Measurements from ENCODE around the gene A1BG.
"Not testable (repeated sequence)": the region's sequence is repeated elsewhere in the genome, so short reads cannot be mapped to it uniquely, and the experiment has no call there.

A1BG gene

DNA sequence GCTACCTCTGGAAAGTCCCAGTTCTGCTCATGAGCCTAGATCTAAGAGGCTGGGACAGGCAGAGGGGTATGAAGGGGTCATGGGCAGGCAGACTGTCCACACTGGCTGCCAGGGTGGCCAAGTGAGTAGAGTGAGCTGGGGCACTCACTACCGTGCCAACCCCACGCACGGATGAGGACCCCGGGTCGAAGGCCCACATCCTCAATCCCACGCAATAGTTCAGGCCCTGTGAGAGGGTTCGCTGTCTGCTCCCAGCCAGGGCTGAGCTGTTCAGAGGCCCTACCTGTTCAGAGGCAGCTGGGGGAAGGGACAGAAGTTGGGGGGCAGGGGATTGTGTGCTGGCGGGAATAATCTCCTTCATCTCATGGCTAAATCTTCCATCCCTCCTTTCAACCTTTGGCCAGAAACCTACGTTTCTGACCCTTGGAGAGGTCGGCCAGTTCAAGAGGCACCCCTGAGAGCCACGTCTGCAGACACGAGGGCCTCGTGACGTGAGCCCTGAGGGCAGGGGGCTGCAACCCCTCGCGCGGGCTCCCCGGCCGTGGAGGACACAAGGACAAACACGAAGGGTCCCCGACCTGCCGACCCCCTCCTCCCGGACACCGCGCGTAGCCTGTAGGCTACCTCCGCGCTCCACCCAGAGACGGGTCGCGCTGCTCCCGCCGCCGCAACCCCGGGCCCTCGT, 32.7 kb upstream of the A1BG start:
- DNase-seq (ENCODE audit: low read depth) = no peak

DNA sequence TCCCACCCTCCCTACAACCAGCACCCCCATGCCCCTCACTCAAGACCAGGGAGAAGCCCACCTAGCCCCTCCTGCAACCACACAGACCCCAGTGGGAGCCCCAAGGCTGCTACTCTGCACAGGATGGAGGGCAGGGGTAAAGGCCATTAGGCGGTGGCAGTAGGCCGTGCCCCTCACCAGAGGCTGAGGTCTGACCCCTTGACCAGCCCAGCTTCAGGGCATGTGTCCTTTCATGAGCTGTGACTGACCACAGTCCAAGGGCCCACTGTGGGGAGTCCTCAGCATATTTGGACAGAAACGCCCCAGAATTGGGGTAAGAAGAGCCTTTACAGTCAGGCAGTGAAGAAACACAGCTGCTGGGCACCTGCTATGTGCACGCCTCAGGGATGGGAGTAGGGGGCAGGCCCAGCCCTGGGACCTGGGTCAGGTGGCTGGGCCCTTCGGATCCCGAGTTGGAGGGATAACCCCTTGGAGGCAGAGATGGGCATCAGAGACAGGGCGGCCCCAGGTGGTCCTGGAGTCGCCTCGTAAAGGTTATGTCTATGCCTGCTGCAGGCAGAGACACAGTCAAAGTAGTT, 32.1 kb upstream of the A1BG start:
- DNase-seq (ENCODE audit: low read depth) = no peak

DNA sequence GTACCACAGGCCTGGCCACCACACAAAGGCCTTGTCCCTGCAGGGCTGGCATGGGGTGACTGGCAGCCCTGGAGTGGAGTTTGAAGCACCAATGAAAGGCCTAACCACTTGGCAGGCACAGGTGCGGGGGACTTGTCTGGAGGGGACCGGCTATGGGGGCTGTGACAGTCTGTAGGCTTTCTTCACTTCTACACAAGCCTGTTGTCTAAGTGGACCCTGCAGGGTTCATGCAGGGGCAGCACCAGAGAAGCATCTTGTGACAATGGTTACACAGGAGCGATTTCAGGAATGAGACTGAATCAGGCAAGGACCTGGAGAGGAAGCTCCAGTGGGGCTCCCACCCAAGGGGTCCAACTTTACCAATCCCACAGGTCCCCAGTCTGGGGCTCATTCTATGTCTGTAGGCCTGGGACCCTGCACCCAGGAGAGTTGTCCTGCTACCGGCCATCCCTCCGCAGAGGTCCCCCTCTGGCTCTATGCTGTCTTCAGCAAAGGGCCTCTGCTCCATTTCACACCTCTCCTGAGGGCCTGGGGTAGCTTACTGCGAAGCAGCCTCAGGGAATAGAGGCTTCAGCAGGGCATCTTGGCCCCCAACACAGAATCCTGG, 29.8 kb upstream of the A1BG start:
- no peak for DNase-seq (ENCODE audit: low read depth)

DNA sequence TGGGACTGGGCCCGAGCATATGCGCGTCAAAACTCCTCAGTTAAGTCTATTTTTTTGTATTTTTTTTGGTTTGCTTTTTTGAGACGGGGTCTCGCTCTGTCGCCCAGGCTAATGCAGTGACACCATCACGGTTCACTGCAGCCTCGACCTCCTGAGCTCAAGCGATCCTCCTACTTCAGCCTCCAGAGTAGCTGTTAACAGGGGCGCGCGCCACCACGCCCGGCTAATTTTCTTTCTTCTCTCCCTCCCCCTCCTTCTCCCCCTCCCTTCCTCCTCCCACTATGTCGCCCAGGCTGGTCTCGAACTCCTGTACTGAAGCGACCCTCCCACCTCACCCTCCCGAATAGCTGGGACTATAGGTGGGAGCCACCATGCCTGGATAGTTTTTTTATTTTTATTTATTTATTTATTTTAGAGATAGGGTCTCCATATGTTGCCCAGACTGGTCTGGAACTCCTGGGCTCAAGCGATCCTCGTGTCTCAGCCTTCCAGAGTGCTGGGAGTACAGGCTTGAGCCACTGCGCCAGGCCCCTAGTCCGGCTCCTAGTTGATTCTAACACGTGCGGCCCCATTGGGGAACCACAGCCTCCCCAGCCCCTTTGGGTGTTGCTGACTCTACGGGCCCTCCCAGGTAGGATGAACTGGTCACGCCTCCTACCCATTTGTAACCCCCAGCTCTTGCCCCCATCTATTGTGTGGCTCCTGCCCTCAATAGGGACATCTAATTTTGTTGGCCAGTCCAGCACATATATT, 28.3 kb upstream of the A1BG start:
- no peak for DNase-seq (ENCODE audit: low read depth)

DNA sequence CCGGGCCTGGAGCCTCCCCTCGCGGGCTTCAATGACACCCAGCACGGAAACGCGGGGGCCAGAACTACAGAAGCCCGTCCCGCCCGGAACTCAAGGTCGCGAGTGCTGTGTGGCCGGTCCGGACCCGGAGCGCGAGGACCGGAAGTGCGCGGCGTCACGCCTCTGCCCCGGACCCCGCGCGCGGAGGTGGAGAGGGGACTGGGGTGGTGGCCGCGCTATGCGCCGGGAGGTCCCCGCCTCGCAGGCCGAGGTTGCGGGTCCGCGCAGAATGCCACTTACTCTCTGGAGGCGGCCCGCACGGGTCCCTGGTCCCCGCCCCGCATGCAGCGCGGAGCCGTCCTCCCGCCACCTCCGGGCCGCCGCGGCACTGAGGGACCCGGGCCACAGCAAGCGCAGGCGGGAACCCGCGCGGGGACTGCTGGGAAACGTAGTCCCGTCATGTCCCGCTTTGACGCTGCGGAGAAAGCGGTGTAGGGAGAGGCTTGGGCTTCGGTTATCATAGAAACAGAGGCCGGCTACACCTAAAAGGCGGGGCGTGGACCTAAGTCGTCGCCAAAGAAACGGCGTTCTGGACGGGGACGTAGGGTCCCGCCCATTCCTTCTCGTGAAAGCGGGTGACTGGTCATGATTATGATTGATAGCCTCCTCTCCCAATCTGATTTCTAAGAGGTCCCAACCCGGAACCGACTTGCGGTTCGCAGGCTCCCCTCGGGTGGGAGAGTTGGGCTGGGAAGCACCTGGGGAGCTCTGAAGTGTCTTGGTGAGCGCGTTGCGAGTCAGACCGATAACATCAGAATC, 27.6 kb upstream of the A1BG start, which contains the start of gene ZNF837:
Gene ZNF837, minus strand, starts transcription at position 369 of the 798 bp plus-strand sequence. CDS start 11,698 bp downstream, outside the sequence.
- peak; percentile 100 for DNase-seq (ENCODE audit: low read depth)

DNA sequence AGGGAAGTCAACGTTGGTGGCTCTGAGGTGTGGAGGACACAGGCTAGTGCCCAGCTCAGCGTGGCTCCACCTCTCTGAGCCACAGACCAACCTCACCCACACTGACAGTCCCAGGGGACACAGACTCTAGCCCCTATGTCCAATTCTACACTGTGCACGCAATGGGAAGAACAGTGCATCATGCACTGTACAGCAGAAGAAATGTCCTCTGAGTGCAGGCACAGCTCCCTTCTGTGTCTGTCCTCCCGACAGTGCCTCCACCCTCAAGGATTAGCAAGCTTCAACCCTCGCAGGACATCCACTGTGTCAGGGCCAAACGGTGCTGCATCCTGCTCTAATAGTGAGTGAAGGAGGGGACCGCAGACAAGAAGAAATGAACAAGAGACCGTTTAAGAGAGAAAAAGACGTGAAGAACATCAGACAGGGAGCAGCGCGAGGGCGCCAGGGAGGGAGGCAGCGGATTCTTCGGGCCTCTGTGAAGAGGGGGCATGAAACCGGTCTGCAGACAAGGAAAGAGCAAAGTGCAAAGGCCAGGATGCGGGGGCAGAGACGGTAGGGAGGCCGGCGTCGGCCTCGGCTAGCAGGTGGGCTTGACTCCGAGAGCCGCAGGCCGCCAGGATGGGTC, 26.9 kb upstream of the A1BG start:
- no peak for DNase-seq (ENCODE audit: low read depth)

DNA sequence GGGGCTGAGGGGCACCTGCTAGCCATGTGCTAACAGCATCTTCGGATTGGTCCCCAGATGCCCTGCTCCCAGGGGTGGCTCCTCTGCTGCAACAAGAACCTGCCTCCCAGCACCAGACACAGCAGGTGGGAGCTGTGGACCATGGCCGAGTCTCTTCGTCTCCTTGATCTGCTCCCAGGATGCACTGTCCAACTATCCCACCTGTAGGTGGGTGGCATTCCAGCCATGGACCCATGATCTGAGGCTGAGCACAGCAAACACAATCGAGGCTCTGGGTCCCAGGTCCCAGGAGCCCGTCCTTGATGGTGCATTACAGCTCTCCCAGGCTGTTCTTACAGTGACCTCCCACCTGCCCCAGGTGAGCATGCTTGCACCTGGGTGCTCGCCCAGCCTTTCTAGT, 26.0 kb upstream of the A1BG start:
- DNase-seq (ENCODE audit: low read depth) = no peak

DNA sequence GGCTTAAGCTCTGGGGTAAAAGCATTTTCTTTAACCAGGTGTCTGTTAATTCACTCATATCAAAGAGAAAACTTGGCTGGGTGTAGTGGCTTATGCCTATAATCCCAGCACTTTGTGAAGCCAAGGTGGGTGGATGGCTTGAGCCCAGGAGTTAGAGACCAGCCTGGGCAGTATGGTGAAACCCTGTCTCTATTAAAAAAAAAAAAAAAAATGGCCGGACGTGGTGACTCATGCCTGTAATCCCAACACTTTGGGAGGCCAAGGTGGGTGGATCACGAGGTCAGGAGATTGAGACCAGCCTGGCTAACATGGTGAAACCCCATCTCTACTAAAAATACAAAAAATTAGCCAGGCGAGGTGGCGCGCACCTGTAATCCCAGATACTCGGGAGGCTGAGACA, 23.4 kb upstream of the A1BG start:
- not testable (repeated sequence) for DNase-seq (ENCODE audit: low read depth)

DNA sequence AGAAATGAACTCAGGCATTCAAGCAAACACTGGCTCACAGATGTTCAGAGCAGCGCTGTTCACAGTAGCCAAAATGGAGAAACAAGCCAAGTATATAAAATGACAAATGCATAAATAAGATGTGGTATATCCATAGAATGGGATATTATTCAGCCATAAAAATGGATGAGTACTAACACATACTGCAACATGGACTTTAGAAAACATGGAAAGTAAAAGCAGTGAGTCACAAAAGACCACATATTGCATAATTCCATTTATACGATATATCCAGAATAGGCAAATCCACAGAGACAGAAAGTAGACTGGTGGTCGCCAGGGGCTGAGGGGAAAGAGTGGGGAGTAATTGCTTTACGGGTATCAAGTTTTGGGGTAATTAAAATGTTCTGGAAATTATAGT, 20.9 kb upstream of the A1BG start:
- DNase-seq (ENCODE audit: low read depth) = peak; percentile 47

DNA sequence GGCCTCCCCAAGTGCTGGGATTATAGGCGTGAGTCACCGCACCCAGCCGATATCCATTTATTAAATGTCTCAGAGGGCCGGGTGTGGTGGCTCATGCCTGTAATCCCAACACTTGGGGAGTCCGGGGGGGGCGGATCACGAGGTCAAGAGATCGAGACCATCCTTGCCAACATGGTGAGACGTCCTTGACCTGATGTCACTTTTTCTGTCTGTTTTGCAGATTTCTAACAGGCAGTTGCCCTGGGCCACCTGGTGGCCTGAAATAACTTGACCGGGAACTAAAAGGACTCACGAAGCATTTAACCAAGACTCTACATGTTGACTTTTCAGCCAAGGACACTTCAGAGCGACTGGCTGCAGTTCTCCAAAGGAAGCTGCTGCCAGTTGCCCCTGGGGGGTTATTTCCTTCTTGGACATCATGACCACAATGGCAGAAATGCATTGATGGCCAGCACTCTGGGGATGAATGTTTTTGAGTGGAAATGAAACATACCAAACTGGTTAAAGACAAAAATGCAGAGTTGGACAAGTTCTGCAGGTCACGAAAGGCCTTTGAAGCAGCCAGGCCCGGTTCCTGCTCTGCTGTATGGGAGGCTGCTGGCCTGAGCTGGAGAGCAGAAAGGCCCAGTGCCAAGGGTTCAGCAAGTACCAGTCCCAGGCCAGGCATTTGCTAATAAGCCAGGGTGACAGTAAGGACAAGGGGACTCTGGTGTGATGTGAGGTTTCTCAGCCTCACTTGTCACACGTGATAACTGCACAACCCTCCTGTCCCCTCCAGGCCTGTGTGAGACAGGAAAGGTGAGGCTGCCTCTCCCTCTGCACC, 19.2 kb upstream of the A1BG start:
- no peak for DNase-seq (ENCODE audit: low read depth)

DNA sequence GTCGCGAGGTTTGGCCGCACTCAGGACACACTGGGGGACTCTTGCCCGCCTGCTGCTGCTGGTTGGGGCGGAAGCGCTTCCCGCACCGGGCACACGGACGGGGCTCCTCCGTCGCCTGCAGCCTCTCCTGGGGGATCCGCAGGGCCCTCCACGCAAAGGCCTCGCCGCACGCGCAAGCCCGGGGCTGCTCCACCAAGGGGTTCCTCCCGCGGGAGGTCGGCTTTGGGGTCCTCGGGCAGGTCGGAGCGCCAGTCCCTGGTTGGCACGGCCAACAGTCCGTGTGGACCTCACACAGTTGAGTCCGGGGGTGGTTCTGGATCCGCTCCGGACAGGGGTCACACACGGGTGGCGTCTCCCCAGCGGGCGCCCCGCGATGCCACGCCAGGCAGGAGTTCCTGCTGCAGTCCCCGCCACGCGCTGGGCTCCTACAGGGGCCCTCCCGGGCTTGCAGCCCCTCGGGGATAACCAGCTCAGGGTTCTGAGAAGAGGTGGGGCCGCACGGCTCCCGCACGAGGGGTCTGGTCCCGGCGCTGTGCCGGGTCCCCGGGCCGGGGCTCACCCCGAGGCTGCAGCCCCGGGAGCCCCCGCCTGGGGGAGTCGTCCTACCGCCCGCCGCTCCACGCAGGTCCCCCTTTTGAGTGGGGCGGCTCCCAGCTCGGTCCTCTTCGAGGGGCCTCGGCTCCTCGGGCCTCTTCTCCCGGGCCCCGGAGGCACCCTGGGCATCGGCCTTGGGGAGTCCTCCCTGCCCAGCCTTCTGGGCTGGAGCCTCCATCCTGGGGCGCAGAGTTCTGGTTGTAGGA, 15.5 kb upstream of the A1BG start:
- DNase-seq (ENCODE audit: low read depth) = no peak

DNA sequence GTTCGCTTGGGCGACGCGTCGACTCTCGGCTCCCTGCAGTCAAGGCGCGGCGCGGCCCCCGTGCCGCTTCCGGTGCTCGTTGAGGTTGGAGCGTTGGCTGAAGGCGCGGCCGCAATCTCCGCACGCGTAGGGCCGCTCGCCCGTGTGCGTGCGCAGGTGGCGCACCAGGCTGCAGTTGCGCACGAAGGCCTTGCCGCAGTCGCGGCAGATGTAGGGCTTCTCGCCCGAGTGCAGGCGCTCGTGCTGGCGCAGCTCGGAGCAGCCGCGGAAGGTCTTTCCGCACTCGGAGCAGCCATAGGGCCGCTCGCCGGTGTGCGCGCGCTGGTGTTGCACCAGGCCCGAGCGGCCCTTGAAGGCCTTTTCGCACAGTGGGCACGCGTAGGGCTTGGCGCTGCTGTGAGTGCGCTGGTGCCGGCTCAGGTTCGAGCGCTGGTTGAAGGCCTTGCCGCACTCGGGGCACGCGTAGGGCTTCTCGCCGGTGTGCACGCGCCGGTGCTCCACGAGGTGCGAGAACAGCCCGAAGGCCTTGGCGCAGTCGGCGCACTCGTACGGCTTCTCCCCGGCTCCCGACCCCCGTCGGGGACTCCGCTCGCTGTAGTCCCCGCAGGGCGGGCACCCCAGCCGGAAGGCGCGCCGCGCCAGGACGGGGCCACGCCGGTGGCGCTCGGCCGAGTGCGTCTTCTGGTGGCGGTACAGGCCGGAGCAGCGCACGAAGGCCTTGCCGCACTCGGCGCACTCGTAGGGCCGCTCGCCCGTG, 14.6 kb upstream of the A1BG start:
- no peak for DNase-seq (ENCODE audit: low read depth)

DNA sequence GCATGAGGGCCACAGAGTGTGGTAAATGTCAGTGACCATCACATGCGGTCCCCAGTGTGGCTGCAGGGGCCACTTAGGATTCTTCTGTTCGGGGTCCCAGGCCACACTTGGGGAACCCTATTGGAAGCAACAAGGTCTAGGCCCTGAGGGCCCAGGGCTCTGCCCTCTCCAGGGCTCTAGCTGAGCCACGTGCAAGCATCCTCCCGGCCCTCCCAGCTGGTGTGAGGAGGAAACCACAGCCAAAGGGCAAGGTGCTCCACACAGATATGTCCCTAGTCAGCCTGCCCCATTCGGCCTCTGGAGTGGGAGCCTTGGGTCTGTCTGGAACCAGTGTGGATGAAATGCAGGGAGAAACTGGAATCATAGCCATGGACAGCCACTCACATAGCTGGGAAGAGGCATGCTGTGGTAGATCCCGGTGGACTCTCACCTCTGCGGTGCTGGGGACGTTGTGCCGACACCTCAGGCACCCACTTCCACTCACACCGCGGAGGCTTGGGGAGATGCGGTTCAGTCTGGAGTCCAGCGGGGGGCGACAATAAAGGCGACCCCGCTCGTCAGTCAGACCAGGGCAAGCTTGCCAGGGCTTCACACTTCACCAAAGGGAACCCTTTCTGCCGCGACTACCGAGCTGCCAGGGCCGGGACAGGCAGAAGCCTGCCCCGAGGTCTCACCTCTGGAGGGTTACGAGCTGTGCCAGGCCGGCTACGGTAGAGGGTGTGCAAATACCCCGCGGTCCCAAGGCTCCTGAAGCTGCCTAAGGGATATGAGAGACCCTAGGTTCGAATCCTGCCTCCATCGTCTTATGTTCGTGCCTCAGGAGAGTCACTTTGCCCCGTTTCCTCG, 13.5 kb upstream of the A1BG start:
- DNase-seq (ENCODE audit: low read depth) = no peak

DNA sequence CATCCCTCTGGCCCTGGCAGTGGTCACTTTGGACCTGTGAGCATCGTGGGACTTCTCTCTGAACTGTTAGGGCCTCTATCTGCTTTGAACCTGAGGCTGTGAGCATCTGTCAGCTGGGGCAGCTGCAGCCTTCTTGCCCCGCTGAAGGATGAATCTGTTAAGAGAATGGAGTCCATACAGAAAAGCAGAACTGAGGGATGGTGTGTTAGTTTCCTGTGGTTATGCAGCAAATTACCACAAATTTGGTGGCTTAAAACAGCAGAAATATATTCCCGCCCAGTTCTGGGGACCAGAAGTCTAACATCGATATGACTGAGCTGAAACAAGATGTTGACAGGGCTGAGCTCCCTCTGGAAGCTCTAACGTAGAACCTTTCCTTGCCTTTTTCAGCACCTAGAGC, 10.9 kb upstream of the A1BG start:
- no peak for DNase-seq (ENCODE audit: low read depth)

DNA sequence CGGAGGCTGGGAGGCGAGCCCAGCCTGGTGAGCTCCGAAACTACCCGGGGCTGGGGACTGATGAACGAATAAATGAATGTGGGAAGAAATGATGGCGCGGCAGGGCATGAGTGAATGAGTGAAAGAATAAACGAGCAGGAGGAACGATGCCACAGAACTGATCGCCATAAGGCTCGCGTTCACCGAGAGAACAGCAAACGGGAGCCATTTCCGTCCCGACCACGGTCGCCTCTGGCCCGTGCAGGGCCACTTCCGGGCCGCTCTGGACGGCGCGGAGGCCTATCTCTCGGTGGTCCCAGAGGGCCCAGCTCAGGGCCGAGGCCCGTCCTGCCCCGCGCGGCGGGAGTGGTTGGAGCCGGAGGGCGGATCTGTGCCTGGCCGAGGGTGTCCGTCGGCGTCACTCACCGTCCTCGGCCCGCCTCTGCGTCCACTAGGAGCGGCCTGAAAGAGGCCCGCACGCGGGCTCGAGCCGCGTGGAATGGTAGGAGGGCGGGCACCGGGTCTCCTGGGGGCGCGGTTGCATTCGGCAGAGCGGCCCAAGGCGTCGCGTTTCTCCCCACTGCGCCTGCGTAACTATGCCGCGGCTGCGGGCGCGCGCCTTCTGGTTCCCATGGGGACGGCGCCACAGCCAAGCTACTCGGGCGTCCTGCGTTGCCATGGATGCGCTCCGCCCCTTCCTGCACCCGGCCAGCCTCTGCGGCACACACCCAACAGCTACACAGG, 9.1 kb upstream of the A1BG start, which contains the start of gene ZNF497:
Gene ZNF497, minus strand, starts transcription at position 480 of the 723 bp plus-strand sequence. CDS start 5,116 bp downstream, outside the sequence.
- peak; percentile 91 for DNase-seq (ENCODE audit: low read depth)

DNA sequence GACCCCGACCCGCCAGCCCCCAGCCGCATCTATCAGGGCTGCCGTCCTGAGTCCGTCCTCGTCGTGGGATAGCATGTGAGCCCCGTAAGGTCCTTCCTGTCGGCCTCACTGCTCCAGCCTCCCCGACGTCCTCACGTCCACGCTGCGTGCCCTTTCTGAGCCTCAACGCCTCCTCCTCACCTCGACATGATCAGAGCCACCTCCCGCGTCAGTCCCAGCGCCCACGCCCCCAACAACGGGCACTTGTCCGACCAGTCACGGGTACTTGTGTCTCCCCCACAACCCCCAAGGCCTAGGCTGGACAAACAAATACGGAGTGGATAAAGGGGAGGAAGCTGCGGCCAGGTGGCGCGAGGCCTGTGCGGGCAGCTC, 8.6 kb upstream of the A1BG start:
- DNase-seq (ENCODE audit: low read depth) = peak; percentile 54

DNA sequence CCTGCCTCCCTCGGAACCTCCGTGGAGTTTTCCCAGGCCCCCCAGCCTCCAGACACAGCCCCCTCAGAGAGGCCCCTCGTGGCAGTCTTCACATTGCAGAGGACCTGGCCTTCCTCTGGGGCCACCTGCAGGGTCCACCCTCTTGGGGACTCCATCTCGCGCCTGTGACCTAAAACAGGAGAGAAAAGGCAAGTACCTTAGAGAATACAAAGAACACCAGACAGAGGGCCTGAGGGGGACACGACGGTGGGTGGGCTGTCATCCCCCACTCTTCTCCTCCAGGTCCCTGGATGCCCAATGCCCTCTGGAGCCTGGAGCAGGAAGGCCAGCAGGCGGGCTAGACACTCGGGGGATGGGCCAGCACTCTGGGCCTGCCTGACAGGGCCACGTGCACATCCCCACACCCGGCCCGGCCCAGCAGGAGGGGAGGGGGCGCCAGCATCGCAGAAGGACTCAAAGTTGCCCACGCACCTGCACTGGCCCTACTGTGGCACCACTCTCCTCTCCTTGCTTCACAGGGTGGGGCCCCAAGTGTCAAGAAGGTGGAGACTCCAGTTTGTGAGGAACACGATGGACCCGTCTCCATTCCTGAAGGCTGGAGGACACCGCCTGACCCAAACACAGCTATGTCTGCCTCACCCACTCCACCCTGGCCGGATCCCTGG, 4.3 kb upstream of the A1BG start:
- DNase-seq (ENCODE audit: low read depth) = no peak
